IPS-NIHi7 (cell line): ENCODE measurements around the gene GGT6.

Source experiments
- DNase-seq: peaks from one replicate; pipeline ENCODE4 v3.0.0; 2012; ENCODE audit warnings: mixed read lengths; ENCODE audit errors: extremely low spot score

Gene GGT6

DNA sequence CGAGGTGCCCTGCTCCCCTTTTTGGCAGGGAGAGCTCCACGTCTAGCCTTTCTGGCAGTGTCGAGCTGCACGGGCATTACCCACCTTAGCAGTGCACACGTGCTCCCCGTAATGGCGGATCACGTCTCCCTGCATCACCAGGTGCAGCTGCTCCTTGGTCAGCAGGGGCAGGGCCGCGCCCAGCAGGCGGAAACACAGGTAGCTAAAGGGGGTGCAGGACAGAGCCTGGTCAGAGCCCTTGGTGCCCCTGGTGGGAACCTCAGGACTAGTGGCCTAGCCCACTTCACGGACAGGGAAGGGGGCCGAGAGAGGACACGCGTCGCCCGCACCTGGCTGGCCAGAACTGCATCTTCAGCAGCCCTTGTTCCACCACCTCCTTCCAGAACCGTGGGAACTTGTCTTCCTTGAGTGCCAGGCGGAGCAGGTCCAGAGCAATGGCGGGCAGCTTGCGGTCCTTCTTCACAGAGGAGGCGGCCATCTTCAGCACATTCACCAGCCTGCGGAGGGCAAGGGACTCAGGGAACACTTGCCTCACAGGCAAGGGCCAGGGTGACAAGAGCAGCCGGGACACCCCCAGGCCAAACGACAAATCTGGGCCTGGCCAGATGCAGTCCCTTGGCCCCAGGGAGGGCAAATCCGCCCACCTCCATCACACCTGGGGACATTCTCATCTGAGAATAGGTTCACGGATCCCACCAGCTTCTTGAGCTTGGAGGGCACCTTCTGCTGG, 8.4 kb downstream of the GGT6 start:
- no peak for DNase-seq

DNA sequence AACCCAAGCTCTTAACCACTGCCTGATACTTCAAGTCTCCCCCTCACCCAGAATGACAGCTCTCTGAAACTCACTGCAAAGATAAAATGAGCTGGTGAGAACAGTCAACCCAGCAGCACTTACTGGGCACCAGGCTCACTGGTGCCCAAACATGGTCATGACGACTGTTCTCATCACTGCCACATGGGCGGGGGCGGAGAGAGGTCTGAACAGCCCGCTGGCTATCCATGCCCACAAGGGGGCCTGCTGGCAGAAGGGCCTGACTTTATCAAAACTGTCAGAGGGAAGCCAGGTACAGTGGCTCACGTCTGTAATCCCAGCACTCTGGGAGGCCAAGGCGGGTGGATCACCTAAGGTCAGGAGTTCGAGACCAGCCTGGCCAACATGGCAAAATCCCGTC, 9.2 kb downstream of the GGT6 start:
- DNase-seq: no peak

DNA sequence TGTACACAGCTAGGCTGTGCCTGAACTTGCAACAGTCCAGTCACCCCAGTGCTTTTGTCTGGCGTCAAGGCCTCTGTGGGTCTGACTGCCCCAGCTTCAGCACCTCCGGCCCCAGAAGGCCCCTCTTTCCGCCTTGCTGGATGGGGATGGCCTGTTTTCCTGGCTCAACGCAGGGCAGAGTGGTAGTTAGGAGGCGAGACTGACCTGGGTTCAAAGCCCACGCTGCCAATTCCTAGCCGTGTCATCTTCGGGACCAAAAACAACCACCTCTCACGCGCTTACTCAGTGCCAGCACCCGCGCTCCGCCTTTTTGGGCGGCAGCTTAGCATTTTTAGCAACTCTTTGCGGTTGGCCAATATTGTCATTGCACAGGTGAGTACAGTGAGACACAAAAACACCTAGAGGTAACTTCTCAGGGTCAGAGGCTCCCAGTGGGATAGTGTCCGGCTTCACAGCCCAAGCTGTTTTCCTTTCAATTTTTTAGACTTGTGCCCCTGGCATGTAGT, 9.8 kb downstream of the GGT6 start:
- no peak for DNase-seq

DNA sequence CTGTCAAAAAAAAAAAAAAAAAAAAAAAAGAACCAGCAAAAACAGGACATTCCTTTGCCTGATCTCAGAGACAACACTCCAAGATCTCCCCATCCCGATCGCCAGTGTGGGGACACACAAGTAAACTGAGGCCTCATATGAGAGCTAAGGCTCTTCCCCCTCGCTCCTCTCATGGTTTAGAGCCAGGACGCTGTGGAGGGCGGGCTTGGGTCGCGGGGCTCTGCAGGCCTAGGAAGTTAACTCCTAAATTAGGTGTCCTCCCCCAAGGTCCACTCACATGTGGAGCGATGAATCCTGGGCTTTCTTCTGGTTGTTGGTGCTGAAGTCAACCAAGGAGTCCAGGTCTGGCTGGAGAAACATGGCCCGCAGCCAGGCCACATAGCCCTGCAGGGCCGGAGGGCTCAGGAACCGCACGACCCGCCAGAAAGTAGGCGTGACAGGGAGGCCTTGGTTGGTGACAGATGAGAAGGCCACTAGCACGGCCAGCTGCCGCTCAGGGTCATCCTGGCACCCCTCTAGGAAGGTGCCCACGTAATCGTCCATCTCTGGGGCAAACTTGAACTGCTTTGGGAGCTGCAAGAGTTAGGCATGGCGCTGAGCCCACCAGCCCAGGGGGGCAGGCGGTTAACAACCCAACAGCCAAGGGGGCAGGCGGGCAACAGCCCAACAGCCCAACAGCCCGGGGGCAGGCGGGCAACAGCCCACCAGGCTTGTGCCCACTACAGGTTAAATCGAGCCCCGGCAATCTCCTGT, 10.4 kb downstream of the GGT6 start:
- no peak for DNase-seq

DNA sequence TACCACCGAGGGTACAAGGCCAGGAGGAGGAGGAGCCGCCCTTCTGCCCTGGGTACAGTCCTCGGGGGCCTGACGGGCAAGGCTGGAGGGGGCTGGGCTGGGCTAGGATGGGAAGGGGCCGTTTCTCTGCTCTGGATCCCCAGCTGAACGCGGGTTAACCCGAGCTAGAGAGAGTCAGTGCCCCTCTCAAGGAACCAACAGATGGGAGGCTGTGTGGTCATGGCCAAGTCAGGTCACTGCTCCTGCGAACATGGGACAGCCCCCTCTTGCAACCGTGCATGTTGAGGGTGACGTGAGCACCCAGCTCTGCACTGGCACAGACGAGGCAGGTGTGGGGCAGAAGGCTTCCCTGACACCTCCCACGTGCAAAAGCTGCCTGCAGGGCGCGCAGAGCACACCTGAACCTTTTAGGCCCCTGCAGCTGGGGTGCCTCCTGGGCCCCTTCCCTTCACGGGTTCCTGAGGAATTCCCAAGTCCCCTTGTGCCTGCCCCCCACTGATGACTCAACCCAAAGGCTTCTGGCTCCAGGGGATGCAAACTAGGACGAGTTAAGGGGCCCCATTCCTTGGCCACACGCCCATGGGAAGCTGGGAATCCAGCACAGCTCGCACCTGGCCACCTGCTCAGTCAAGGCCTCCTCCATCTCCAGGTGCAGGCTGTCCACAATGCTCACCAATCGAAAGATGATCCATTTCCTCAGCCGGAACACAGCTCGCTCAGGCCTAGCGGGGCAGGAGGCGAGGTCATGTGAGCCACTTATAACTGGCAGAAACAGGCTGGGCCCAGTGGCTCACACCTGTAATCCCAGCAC, 11.5 kb downstream of the GGT6 start:
- DNase-seq: no peak

DNA sequence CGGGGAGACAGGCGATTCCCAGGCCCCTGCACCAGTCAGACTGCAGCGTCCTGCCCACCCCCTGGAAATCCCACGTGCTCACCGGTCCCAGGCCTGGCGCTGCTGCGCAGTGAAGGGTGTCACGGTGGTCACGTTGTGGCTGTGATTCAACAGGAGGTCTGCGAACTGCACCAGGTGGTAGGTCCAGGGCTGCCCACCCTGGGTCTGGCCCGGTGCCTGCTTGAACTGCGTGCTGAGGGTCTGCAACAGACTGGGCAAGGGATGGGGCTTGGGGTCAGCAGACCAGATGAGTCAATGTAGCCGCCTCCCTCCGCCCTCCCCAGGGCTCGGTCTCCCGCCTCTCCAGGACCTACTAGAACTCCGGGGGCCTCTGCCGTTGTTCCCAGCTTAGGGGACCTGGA, 12.3 kb downstream of the GGT6 start:
- no peak for DNase-seq

DNA sequence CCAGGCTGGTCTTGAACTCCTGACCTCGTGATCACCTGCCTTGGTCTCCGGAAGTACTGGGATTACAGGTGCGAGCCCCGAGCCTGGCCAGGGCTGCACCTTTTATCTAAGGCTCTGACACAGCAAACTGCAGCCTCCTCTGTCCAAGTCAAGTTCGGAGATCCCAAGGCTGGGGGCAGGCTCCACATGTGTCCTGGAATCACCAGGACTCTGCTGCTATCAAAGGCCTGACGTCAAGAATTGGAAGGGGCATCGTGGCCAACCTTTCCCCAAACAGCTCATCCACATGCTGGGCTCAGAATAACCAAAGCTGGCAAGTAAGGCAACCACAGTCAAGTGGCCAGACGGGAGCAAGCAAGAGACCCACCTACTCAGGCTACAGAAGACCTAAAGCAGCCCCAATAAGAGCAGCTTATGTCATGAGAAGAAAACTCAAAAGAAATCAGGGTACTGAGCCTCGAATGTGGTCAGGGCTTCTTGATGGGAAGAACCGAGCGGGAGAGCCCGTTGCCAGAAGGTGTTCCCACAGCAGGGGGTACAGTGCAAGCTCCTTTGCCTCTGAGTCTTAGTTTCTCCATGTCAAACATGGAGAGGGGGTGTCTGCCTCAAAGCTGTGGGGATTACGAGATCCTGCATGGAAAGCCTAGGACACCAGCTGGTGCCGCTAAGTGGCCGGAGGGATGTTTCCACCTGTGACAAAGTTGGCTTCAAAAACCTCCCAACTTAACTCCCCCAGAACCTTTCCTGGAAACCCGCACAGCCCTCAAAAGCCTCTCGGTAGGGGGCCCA, 13.1 kb downstream of the GGT6 start:
- no peak for DNase-seq

DNA sequence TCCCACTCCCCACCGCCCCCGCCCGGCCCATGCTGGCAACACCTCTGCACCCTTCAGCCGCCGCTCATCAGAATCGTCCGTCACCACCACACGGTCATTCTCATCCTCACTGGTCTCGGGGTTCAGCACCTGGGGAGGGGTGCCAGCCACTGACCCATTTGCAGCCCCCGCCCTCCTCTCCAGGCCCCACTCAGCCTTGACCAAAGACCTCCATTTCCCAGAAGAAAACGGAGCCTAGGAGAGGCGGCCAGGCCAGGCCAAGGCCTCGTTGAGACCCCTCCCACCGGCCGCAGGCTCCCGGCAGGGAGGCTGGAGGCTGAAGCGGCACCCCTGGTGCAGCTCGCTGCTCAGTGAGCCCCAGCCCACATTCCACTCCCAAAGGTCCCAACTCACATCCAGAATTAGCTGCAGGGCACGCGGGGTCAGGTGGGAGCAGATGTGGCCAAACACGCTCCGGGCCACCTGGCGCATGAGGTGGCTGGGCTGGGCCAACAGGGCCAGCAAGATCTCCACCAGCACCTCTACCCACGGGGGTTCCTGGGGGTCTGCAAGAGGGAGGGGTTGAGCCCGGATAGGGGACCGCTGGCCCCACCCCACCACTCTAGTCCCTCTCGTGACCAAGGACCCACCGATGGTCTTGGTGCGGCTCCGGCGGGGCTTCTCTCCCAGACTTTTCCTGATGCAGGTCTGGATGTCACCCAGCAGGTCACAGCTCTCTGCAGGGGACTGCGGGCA, 15.0 kb downstream of the GGT6 start:
- no peak for DNase-seq

DNA sequence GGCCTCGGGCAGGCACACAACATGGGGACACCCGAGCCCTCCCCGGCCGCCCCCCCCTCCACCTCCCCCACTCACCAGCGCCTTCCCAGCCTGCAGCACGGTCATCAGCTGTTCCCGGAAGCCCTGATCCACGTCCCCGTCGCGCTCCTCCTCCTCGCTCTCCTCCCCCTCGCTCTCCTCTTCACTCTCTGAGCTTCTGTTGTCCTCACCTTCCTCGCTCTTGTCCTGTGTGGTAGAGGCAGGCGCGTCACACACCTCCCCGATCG, 15.5 kb downstream of the GGT6 start:
- DNase-seq: no peak

DNA sequence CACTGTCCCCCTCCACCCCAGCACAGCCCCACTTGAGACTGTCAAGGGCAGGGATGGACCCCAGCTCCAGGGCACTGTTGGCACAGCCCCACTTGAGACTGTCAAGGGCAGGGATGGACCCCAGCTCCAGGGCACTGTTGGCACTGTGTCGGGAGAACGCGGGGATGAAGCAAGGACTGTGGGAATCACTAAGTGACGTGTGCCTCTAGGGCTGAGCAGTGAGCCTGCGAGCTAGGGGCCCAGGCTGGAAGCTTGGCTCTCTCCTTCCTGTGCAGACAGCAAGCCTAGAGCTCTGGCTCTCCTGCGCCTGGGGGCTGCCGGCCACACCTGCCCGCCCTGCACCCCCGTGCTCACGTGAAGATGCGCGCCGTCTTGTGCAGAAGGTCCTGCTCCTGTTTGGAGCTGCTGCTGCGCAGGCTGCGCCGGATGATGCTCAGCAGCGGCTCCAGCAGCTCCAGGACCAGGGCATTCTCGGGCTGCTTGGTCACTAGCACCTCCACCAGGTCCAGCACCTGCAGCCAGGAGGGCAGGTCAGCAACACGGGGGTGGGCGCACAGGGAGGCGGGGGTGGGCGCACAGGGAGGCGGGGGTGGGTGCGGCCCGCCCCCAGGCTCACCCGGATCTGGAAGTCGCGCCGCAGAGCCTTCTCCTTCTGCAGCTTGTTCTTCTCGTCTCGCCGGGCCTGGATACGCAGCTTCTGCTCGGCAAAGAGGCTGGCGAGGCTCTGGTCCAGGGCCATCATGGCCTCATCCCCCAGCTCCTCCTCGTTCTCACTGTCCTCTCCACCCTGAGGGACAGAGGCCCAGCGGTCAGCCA, 16.0 kb downstream of the GGT6 start:
- no peak for DNase-seq

DNA sequence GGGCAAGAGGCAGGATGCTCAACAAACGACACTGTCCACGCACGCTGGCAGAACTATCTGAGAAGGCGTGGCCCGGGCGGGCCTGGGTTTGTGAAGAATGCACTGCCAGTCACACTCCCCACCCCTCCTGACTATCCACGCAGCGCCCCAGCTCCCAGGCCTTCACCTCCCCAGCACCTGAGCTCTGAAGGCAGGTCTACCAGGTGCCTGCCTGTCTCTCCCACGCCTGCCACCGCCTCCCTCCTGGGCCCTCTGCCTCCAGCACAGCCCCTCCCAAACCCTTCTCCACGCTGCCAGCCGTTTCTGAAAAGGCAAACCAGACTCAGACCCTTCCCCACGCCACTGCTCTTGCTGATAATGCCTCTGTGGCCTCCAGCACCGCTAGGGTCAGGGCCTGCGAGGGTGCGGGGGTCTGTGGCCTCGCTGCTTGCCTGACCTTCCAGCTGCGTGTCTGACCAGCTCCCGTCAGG, 16.8 kb downstream of the GGT6 start:
- no peak for DNase-seq

DNA sequence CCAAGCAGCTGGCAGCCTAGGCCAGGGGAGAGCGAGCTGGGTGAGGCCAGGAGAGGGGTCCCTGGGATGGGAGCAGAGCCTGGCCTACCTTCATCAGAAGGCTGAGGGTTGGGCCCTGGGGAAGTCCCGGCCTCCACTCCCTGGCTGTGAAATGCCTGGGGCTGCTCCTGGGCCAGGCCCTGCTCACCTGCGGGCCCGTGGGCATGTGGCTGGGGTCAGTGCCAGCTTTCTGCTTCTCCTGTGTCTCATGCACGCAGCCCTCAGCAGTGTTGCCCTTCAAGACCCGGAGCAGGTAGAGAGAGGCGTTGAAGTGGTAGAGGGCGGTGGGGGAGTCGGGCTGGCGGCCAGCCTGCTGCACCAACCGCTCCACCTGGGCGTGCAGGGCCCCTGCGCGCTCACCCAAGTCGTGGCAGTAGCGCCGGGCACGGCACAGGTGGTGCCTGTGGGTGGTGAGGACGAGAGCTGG, 17.6 kb downstream of the GGT6 start:
- DNase-seq: no peak

DNA sequence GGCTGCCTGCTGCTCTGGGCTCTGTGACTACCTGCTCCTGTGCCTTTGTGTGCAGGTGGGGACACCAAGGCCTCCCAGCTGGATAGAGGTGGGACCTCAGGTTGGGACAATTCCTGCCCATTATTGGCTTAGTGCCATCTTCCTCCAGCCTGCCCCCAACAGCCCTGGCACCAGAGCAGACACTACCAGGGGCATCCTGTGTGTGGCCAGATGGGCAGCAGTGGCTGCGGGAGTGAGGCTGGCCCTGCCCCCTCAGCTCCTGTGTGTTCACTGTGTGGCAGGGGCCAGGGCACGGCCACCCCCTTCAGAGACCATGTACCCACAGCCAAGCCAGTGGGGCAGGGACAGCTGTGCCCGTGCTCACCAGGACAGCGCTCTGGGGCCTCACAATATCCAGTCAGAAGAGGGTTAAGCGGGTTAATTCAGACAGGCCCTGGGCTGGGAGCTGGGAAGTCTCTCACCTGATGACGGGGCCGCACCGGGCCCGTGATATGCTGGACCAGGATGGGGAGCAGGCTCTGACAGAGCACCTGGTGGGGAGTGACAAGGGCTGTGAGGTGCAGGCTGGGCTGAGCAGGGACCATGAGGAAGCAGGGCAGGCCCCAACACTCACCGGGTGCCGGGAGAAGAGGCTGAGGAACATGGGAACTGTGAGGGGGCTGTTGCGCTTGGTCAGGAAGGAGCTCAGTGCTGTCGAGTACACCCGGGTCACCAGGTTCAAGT, 18.2 kb downstream of the GGT6 start:
- no peak for DNase-seq

DNA sequence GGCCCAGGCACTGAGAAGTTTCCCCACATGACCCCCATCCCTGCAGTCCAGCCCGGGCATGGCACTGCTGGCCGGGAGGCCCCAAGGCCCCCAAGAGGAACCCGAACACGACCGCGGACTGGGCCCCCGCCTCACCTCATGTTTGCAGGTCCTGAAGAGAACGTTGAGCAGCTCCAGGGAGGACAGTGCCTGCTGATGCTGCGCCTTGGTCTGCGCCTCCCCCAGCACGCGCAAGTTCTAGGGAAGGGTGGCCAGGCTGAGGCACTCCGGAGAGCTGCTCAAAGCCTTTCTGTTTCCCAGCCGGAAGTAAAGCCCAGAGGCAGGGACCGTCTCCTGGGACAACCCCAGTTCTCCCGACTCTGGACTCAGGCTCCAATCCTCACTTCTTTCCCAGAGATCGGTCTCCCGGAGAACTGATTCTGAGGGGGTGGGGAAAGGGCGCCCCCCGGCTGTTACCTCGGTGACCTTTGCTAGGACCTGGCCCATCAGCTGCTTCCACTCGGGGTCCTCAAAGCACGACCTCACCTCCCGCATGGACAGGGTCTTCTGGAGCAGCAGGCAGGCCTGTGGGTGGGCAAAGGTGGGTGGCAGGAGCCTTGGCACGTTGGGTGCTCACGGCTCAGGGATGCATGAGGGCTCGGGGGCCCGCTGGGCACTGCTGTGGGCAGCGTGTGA, 18.9 kb downstream of the GGT6 start:
- no peak for DNase-seq

DNA sequence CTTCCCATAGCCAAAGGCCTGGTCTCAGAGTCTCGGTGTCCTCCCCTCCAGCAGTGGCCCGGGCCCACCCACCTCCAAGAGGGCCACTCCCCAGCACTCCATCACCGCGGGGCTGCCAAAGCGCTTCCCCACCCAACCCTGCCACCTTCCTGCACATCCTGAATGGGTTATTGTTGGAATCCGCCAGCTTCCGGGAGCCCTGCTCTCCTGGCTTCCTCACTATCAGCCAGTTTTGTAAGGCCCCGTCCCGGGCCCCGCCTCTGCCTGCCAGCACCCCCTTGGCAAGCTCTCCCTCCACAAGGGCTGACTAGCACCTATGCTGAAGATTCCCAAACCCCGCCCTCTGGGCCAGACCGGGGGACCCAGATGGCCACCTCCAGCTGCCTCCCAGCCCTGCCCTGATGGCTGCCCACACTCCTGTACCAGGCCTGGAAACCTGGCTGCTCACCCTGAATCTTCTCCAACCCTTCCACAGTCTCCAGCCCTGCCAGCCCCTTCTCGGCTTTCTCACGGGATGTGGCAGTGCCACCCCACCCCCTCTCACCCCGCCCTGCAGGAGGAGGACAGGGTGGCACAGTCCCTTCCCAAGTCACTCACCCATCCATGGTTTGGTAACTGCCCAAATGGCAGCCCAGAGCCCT, 19.6 kb downstream of the GGT6 start:
- DNase-seq: no peak

DNA sequence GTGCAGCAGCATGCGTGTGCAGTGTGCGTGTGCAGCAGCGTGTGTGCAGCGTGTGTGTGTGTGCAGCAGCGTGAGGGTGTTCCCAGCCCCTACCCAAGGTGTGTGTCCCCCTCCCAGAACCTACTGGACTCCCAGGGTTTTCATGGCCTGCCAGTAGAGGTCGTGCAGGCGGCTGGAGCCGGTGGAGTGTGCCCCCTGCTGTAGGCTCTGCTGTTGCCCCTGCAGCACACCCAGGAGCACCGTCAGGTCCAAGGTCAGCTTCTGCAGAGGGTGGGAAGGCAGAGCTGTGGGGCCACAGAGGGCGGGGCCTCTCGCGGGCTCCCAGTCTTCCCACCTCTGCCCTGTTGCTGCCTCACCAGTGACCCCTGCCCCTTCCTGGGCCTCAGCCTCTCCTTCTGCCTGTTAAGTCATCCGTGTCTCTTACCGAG, 20.1 kb downstream of the GGT6 start:
- peak; percentile 64 for DNase-seq

DNA sequence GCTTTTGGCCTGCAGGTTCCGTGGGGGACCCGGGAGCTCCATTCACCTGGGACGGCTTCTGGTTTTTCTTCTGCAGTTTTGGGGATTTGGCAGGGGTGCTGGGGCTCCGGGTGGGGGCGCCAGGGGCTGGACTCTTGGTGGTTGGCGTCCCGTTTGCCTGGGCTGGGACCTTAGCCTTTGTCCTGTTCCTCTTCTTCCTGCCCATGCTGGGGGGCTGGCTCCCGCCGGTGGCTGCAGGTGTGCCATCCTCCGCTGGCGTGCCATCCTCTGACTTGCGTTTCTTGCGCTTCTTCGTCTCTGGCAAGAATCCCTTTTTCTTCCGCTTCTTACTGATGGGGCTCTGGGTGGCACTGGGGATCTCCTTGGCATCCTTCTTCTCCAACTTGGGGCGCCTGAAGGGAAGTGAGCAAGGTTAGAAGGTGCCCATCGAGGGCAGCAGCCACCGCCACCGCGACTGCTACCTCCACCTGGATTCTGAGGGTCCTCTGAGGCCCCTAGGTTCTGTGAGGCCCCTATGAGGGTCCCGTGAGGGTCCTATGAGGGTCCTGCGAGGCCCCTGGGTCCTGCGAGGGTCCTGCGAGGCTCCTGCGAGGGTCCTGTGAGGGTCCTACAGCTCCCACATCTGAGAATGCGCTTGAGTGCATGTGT, 20.7 kb downstream of the GGT6 start:
- DNase-seq: no peak

DNA sequence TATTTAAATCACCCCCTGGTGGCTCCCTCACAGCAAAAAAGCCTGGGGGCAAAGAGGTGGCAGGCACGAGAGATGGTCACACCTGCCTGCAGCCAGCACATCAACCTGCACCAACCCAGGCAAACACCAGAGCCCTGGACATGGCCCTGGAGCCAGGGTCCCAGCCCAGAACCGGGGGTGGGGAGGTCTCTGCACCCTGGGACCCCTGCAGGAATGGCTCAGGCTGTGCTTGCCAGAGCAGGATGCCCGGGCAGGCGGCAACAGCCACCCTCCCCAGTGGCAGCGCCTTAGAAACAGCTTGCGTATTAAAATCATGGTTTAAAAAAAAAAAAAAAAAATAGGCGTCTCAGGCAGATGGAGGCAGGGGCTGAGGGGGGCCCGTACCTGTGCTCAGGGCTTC, 21.4 kb downstream of the GGT6 start:
- DNase-seq: no peak
